NCI-H526 (cell line): Measurements from ENCODE around the gene MGMT.

ENCODE experiments used
- DNase-seq, 2 experiments: peaks; one replicate each; lab custom pipeline; 2025; lab: John Stamatoyannopoulos, UW

The MGMT gene

GRCh38 chr10:129542589-129542988 lies 75.5 kb downstream of the MGMT start:
- DNase-seq: no peak

GRCh38 chr10:129544205-129545202 lies 77.5 kb downstream of the MGMT start:
- no peak for DNase-seq

- no peak for DNase-seq
These were observed 78.2 kb downstream of the MGMT start for GRCh38 chr10:129545261-129545660.

GRCh38 chr10:129546106-129546505 lies 79.1 kb downstream of the MGMT start:
- DNase-seq: no peak

GRCh38 chr10:129547608-129548007 lies 80.6 kb downstream of the MGMT start:
- no peak for DNase-seq

- DNase-seq: no peak
These were observed 81.6 kb downstream of the MGMT start for GRCh38 chr10:129548600-129548999.

- DNase-seq: no peak
These were observed 83.0 kb downstream of the MGMT start for GRCh38 chr10:129550076-129550475.

- DNase-seq: no peak
These were observed 83.6 kb downstream of the MGMT start for GRCh38 chr10:129550658-129551057.

GRCh38 chr10:129552119-129552518 lies 85.1 kb downstream of the MGMT start:
- no peak for DNase-seq

- DNase-seq: no peak
These were observed 86.9 kb downstream of the MGMT start for GRCh38 chr10:129553928-129554327.

- DNase-seq: no peak
These were observed 89.3 kb downstream of the MGMT start for GRCh38 chr10:129556316-129556715.

GRCh38 chr10:129560361-129560760 lies 93.3 kb downstream of the MGMT start:
- DNase-seq: no peak

- DNase-seq: no peak
These were observed 95.4 kb downstream of the MGMT start for GRCh38 chr10:129562487-129562886.

- no peak for DNase-seq
These were observed 97.9 kb downstream of the MGMT start for GRCh38 chr10:129564923-129565322.

- DNase-seq: no peak
These were observed 101.7 kb downstream of the MGMT start for GRCh38 chr10:129568583-129569344.

GRCh38 chr10:129570185-129570584 lies 103.1 kb downstream of the MGMT start:
- no peak for DNase-seq

- DNase-seq: no peak
These were observed 112.2 kb downstream of the MGMT start for GRCh38 chr10:129579228-129579627.

GRCh38 chr10:129580010-129580409 lies 113.0 kb downstream of the MGMT start:
- DNase-seq: no peak

- no peak for DNase-seq
These were observed 113.9 kb downstream of the MGMT start for GRCh38 chr10:129580901-129581300.

GRCh38 chr10:129581827-129582411 lies 114.9 kb downstream of the MGMT start:
- DNase-seq: no peak

- DNase-seq: no peak
These were observed 116.8 kb downstream of the MGMT start for GRCh38 chr10:129583831-129584230.

- DNase-seq: no peak
These were observed 119.9 kb downstream of the MGMT start for GRCh38 chr10:129586898-129587443.
